Measurements from ENCODE around the gene CYGB.
"Not testable (repeated sequence)": the region's sequence is repeated elsewhere in the genome, so short reads cannot be mapped to it uniquely, and the experiment has no call there.

Gene CYGB

GRCh38 chr17:76561332-76561731, 23.8 kb upstream of the CYGB start:
- no peak for DNase-seq (ENCODE audit: extremely low read depth, low read depth)
- TF ChIP-seq, protein P1, sequence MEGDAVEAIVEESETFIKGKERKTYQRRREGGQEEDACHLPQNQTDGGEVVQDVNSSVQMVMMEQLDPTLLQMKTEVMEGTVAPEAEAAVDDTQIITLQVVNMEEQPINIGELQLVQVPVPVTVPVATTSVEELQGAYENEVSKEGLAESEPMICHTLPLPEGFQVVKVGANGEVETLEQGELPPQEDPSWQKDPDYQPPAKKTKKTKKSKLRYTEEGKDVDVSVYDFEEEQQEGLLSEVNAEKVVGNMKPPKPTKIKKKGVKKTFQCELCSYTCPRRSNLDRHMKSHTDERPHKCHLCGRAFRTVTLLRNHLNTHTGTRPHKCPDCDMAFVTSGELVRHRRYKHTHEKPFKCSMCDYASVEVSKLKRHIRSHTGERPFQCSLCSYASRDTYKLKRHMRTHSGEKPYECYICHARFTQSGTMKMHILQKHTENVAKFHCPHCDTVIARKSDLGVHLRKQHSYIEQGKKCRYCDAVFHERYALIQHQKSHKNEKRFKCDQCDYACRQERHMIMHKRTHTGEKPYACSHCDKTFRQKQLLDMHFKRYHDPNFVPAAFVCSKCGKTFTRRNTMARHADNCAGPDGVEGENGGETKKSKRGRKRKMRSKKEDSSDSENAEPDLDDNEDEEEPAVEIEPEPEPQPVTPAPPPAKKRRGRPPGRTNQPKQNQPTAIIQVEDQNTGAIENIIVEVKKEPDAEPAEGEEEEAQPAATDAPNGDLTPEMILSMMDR (IDR thresholded peaks at IDR 0.05; ENCODE audit: low read depth, low read length), result no peak

DNA sequence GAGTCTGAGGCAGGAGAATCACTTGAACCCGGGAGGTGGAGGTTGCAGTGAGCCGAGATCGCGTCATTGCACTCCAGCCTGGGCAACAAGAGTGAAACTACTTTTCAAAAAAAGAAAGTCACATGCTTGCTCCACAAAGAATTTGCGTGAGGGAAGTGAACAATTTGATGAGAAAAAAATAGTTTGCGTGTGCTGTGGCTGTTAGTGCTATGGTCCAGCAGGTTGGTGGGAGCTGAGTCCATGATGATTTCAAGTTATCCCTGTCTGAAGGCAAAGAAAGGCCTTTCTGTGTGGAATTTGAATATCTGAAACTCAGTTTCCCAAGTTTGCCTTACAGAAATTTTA, 23.3 kb upstream of the CYGB start:
- no peak for DNase-seq (ENCODE audit: extremely low read depth, low read depth)
- TF ChIP-seq, protein P1 (IDR thresholded peaks at IDR 0.05; ENCODE audit: low read depth, low read length), result no peak

DNA sequence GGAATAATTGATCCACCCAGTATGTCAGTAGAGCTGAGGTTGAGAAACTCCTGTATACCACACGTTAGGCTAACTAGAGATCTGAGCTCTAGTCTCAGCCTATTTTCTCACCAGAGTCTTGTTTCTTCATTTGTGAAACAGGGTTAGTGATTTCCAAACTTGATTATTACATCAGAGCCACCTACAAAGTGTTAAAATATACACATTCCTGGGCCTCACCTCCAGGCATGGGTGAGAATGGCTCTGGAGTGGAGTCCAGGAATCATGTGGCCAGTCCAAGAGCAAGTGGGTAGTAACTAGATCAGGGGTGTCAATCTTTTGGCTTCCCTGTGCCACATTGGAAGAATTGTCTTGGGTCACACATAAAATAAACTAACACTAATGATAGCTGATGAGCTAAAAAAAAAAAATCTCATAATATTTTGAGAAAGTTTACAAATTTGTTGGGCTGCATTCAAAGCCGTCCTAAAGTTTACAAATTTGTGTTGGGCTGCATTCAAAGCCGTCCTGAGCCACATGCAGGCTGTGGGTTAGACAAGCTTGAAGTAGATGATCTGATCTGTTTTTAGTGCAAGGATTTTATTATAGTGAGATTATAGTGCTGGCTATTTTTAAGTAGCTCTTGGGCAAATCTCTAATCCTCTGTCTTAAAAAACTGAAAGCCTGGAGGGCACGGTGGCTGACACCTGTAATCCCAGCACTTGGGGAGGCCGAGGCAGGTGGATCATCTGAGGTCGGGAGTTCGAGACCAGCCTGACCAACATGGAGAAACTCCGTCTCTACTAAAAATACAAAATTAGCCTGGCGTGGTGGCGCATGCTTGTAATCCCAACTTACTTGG, 22.7 kb upstream of the CYGB start:
- TF ChIP-seq, protein P1 (IDR thresholded peaks at IDR 0.05; ENCODE audit: low read depth, low read length), result no peak
- DNase-seq (ENCODE audit: extremely low read depth, low read depth), result no peak

- not testable (repeated sequence) for DNase-seq (ENCODE audit: extremely low read depth, low read depth)
Observed at GRCh38 chr17:76559460-76559859, 22.0 kb upstream of the CYGB start.

- no peak for DNase-seq (ENCODE audit: extremely low read depth, low read depth)
- TF ChIP-seq, protein P1 (IDR thresholded peaks at IDR 0.05; ENCODE audit: low read depth, low read length), result peak; percentile 59
Observed at GRCh38 chr17:76558198-76559095, 20.9 kb upstream of the CYGB start.

- DNase-seq (ENCODE audit: extremely low read depth, low read depth), result peak; percentile 93
- TF ChIP-seq, protein P1 (IDR thresholded peaks at IDR 0.05; ENCODE audit: low read depth, low read length), result peak; percentile 62
Observed at GRCh38 chr17:76557368-76558197, 20.1 kb upstream of the CYGB start.

- TF ChIP-seq, protein P1 (IDR thresholded peaks at IDR 0.05; ENCODE audit: low read depth, low read length), result no peak
Observed at GRCh38 chr17:76556765-76557367, 19.4 kb upstream of the CYGB start.

More at GRCh38 chr17:76556765-76557367, 19.4 kb upstream of the CYGB start:
- DNase-seq (ENCODE audit: extremely low read depth, low read depth), result no peak

Measured in AG09319 (cell line).